H1 (cell line): ENCODE results near the gene GPRIN3. TPM values are rescaled to one million over a fixed set of nuclear protein-coding genes. Genes with fewer than 3 reads are reported as not detected.

ENCODE experiments used
- CTCF ChIA-PET: fragments of 300-600 bp; sonication (Branson Sonifier 250); formaldehyde crosslinking; loops from one replicate; lab custom pipeline; 2021; ENCODE audit not compliant: partially characterized antibody; lab: Charles Lee
- POLR2A ChIA-PET: fragments of 300-600 bp; sonication (Branson Sonifier 250); formaldehyde crosslinking; loops from one replicate; lab custom pipeline; 2021; ENCODE audit warnings: inconsistent platforms; ENCODE audit not compliant: partially characterized antibody; lab: Charles Lee
- DNase-seq, 2 experiments: peaks; one replicate each; pipeline versions ENCODE4 v3.0.0 to v3.0.0-alpha.2; 2010 to 2022; ENCODE audit warnings: low spot score in 2 of 2, low read depth in 1 of 2, mixed read lengths in 1 of 2
- FAIRE-seq: peaks from 2 replicates; lab custom pipeline; 2011; peaks lifted over from hg19 to GRCh38; lab: Jason Lieb, UNC
- H2AFZ ChIP-seq: 2 replicates; pipeline ENCODE4 v1.8.1; 2012; ENCODE audit warnings: low read length, inconsistent platforms
- H2AK5ac ChIP-seq: 2 replicates; pipeline ENCODE4 v1.6.1; 2013; ENCODE audit warnings: low read depth, low read length
- H2BK120ac ChIP-seq: replicated peaks from 2 replicates; pipeline ENCODE3; 2013; ENCODE audit warnings: low read depth, low read length, inconsistent platforms
- H2BK12ac ChIP-seq: 2 replicates; pipeline ENCODE4 v1.6.1; 2013; ENCODE audit warnings: low read depth, low read length
- H2BK15ac ChIP-seq: 2 replicates; pipeline ENCODE4 v1.6.1; 2013; ENCODE audit warnings: low read length
- H2BK20ac ChIP-seq: 2 replicates; pipeline ENCODE4 v1.6.1; 2013; ENCODE audit warnings: low read length
- H2BK5ac ChIP-seq: 2 replicates; pipeline ENCODE4 v1.6.1; 2013; ENCODE audit warnings: low read depth, low read length
- H3K14ac ChIP-seq: 2 replicates; pipeline ENCODE4 v1.6.1; 2013; ENCODE audit warnings: inconsistent platforms; ENCODE audit not compliant: insufficient read length
- H3K18ac ChIP-seq: 2 replicates; pipeline ENCODE4 v1.6.1; 2013; ENCODE audit warnings: low read length; ENCODE audit errors: extremely low read depth
- H3K23ac ChIP-seq: 2 replicates; pipeline ENCODE4 v1.6.1; 2013; ENCODE audit warnings: inconsistent platforms; ENCODE audit not compliant: insufficient read length
- H3K23me2 ChIP-seq: 2 replicates; pipeline ENCODE4 v1.6.1; 2013; ENCODE audit warnings: low read depth, low read length
- H3K27ac ChIP-seq: 2 replicates; pipeline ENCODE4 v1.6.1; 2011; ENCODE audit warnings: low read depth, low read length, inconsistent platforms
- H3K27me3 ChIP-seq, 4 experiments: replicated peaks in 1 of 4; 1 replicate in 1 of 4; 2 replicates in 3 of 4; pipeline versions ENCODE4 v1.6.1 to v1.8.1; 2011 to 2013; ENCODE audit warnings: low read length in 3 of 4, mild to moderate bottlenecking in 3 of 4, inconsistent platforms in 2 of 4, mixed read lengths in 2 of 4, moderate library complexity in 1 of 4; ENCODE audit not compliant: control insufficient read depth in 3 of 4, insufficient read depth in 3 of 4; ENCODE audit errors: extremely low read depth in 1 of 4
- H3K36me3 ChIP-seq, 4 experiments: 2 replicates each; pipeline versions ENCODE4 v1.6.1 to v1.8.1; 2011 to 2013; ENCODE audit warnings: mild to moderate bottlenecking in 4 of 4, low read length in 3 of 4, moderate library complexity in 2 of 4, control low read depth in 1 of 4, inconsistent platforms in 1 of 4; ENCODE audit not compliant: insufficient read depth in 4 of 4, control insufficient read depth in 2 of 4
- H3K4ac ChIP-seq: replicated peaks from 2 replicates; pipeline ENCODE3; 2013; ENCODE audit warnings: low read length, low read depth, mixed read lengths, inconsistent platforms; ENCODE audit not compliant: insufficient read length
- H3K4me1 ChIP-seq, 4 experiments: replicated peaks in 1 of 4; 1 replicate in 1 of 4; 2 replicates in 3 of 4; pipeline versions ENCODE4 v1.6.1 to v1.8.1; 2011 to 2013; ENCODE audit warnings: low read length in 3 of 4, inconsistent platforms in 2 of 4, mixed read lengths in 1 of 4; ENCODE audit not compliant: insufficient read depth in 4 of 4, control insufficient read depth in 3 of 4
- H3K4me2 ChIP-seq, 2 experiments: 2 replicates each; pipeline versions ENCODE4 v1.6.1 to v1.8.1; 2011 to 2013; ENCODE audit warnings: low read depth in 2 of 2, low read length in 2 of 2, control low read depth in 1 of 2, inconsistent platforms in 1 of 2, mild to moderate bottlenecking in 1 of 2; ENCODE audit not compliant: insufficient read depth in 1 of 2
- H3K4me3 ChIP-seq, 4 experiments: fragments of 200-600, 300-600 bp in 1 of 4; sonication (generic), shearing (Covaris generic), sonication (Bioruptor Twin) in 1 of 4; 2 replicates each; pipeline versions ENCODE4 v1.5.1 to v1.8.1; 2011 to 2016; ENCODE audit warnings: low read length in 4 of 4, low read depth in 3 of 4, control low read depth in 2 of 4, inconsistent platforms in 2 of 4, mild to moderate bottlenecking in 2 of 4, mixed read lengths in 1 of 4, moderate library complexity in 1 of 4; ENCODE audit not compliant: insufficient read depth in 2 of 4; ENCODE audit errors: extremely low read depth in 1 of 4
- H3K56ac ChIP-seq: replicated peaks from 2 replicates; pipeline ENCODE3; 2013; ENCODE audit warnings: low read depth, mild to moderate bottlenecking, mixed read lengths, low read length, inconsistent platforms; ENCODE audit not compliant: insufficient read length
- H3K79me1 ChIP-seq: 2 replicates; pipeline ENCODE4 v1.6.1; 2013; ENCODE audit warnings: low read depth, low read length, control low read depth
- H3K79me2 ChIP-seq, 2 experiments: 2 replicates each; pipeline versions ENCODE4 v1.6.1 to v1.8.1; 2012 to 2013; ENCODE audit warnings: low read length in 2 of 2, mild to moderate bottlenecking in 2 of 2, inconsistent platforms in 1 of 2; ENCODE audit not compliant: insufficient read depth in 2 of 2, control insufficient read depth in 1 of 2
- H3K9ac ChIP-seq, 4 experiments: replicated peaks in 1 of 4; 1 replicate in 1 of 4; 2 replicates in 3 of 4; pipeline versions ENCODE4 v1.6.1 to v1.8.1; 2011 to 2013; ENCODE audit warnings: low read depth in 3 of 4, low read length in 3 of 4, control low read depth in 2 of 4, mild to moderate bottlenecking in 2 of 4, moderate library complexity in 2 of 4, inconsistent platforms in 1 of 4; ENCODE audit errors: extremely low read depth in 1 of 4
- H3K9me3 ChIP-seq, 2 experiments: 2 replicates each; pipeline versions ENCODE4 v1.6.1 to v1.8.1; 2012 to 2013; ENCODE audit warnings: mild to moderate bottlenecking in 2 of 2, moderate library complexity in 2 of 2, control low read depth in 1 of 2, inconsistent platforms in 1 of 2, low read depth in 1 of 2, low read length in 1 of 2, mixed read lengths in 1 of 2; ENCODE audit not compliant: insufficient read depth in 2 of 2
- H4K20me1 ChIP-seq, 2 experiments: replicated peaks in 1 of 2; 2 replicates each; pipeline versions ENCODE3 to v1.8.1; 2011 to 2013; ENCODE audit warnings: inconsistent platforms in 2 of 2, low read length in 2 of 2, mild to moderate bottlenecking in 1 of 2; ENCODE audit not compliant: insufficient read depth in 2 of 2, control insufficient read depth in 1 of 2
- H4K5ac ChIP-seq: 2 replicates; pipeline ENCODE4 v1.6.1; 2013; ENCODE audit warnings: low read length, low read depth, mixed read lengths, inconsistent platforms; ENCODE audit not compliant: insufficient read length
- H4K8ac ChIP-seq: 2 replicates; pipeline ENCODE4 v1.8.0; 2013; ENCODE audit warnings: mild to moderate bottlenecking, moderate library complexity, low read length, inconsistent platforms; ENCODE audit not compliant: insufficient read depth; ENCODE audit errors: extremely low read depth
- H4K91ac ChIP-seq: replicated peaks from 2 replicates; pipeline ENCODE3; 2013; ENCODE audit warnings: low read length, mixed read lengths, inconsistent platforms; ENCODE audit not compliant: insufficient read length
- CEBPB ChIP-seq: IDR thresholded peaks from 2 replicates; pipeline ENCODE4 v1.6.1; 2012; ENCODE audit warnings: low read depth, low read length
- CREB1 ChIP-seq: IDR thresholded peaks from 2 replicates; pipeline ENCODE4 v1.6.1; 2012; ENCODE audit warnings: inconsistent platforms
- EGR1 ChIP-seq: IDR thresholded peaks from 2 replicates; pipeline ENCODE4 v1.6.1; 2011; ENCODE audit warnings: low read depth, low read length, borderline replicate concordance
- EZH2 ChIP-seq: fragments of 200-600 bp; sonication (generic); IDR thresholded peaks from 2 replicates; pipeline ENCODE4 v1.7.1; 2012; ENCODE audit warnings: low read depth, mild to moderate bottlenecking, moderate library complexity, low read length, inconsistent platforms; ENCODE audit not compliant: severe bottlenecking
- POLR2AphosphoS5 ChIP-seq: IDR thresholded peaks from 2 replicates; pipeline ENCODE4 v1.6.1; 2011; ENCODE audit warnings: low read depth, low read length
- RAD21 ChIP-seq, 2 experiments: IDR thresholded peaks in 1 of 2; conservative IDR thresholded peaks in 1 of 2; 2 replicates each; pipeline ENCODE4 v1.6.1; 2011; ENCODE audit warnings: low read depth in 2 of 2, low read length in 2 of 2, improper control_type of control experiment in 1 of 2, inconsistent platforms in 1 of 2, mild to moderate bottlenecking in 1 of 2, moderate library complexity in 1 of 2
- RNF2 ChIP-seq: fragments of 200-900, 300-1000 bp; sonication (generic); IDR thresholded peaks from 2 replicates; pipeline ENCODE4 v1.7.1; 2016; ENCODE audit warnings: borderline replicate concordance, low read depth, mild to moderate bottlenecking, antibody characterized with exemption, low read length; ENCODE audit not compliant: poor library complexity, severe bottlenecking; ENCODE audit errors: missing control alignments
- TEAD4 ChIP-seq: IDR thresholded peaks from 2 replicates; pipeline ENCODE4 v1.6.1; 2012; ENCODE audit warnings: low read depth, low read length, inconsistent platforms, mixed read lengths
- WGBS, 2 experiments: shearing (Covaris generic) in 1 of 2; methylation state at CpG; one replicate each; pipeline versions ENCODE4 v1.1.6 to v1.1.7; 2013 to 2015; ENCODE audit warnings: low lambda C conversion rate in 2 of 2, mixed read lengths in 2 of 2, inconsistent platforms in 1 of 2, low coverage in 1 of 2, missing lambda C conversion rate in 1 of 2; ENCODE audit not compliant: insufficient replicate concordance in 2 of 2, insufficient coverage in 1 of 2, insufficient read length in 1 of 2; ENCODE audit errors: extremely low coverage in 1 of 2, missing lambda C conversion rate in 1 of 2; 5-methylcytosine and 5-hydroxymethylcytosine counted together
- polyA plus RNA-seq, 7 experiments: library from polyadenylated mRNA; depleted of rRNA in 3 of 7; stranded (reverse) in 5 of 7; unstranded in 2 of 7; fragments of >200 nt in 5 of 7; fragments of 200-250 nt in 2 of 7; gene quantifications; 1 replicate in 5 of 7; 2 replicates in 1 of 7; 4 replicates in 1 of 7; pipeline versions ENCODE4 v1.2.1 to v1.2.3, GENCODE V29; 2011 to 2013; ENCODE audit warnings: missing spikeins in 2 of 7, mixed read lengths in 2 of 7
- total RNA-seq: library from RNA; stranded (reverse); fragmentation: NEBNext Ultra II Directional; extraction: Animal tissue kit (Norgen Biotek cat#: 25700); gene quantifications from 2 replicates; pipeline ENCODE4 v1.2.1, GENCODE V29; 2021

The GPRIN3 gene
- total and polyA plus RNA-seq, 2 of the 8 experiments (the other 6 are each of a cell fraction or from before 2014, with no cell fraction given) = 0.17 to 1.4 TPM

DNA sequence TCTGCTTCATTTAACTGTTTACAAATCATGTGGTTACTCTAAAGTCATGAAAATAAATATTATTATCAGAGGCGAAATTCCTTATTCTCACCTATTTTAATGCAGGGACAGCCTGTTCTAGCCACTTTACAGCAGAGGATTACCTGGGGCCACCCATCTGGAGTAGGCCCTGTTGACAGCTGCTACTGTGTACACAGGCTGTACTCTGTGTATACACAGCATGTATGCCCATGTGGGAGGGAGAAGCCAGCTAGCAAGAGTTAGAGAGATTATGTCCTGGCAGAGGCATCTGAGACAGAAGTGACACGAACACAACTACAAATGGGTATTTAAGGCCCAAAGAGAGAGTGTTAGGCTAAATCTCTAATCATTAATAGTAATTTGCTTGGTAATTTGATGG lies 62.1 kb downstream of the GPRIN3 start:
- Histone ChIP-seq H4K91ac (no peak overlapping the region), H3K27ac (no peak overlapping the region), H2AFZ (no peak overlapping the region), H4K8ac (no peak overlapping the region), H3K9ac (no peak overlapping the region), H3K56ac (no peak overlapping the region), H3K23me2 (no peaks in the 10 kb centered on the region), H3K23ac (no peak overlapping the region), H3K4me1 (peaks cover 0 to 3% (median 1%) of the 10 kb centered on the region in 4 experiments; a peak in 3 of 7 replicates), H3K79me2 (no peaks in the 10 kb centered on the region), H2BK20ac (no peak overlapping the region), H3K18ac (no peak overlapping the region), H2BK5ac (no peak overlapping the region), H4K5ac (no peak overlapping the region), H3K9me3 (no peaks in the 10 kb centered on the region), H2BK12ac (no peak overlapping the region), H2AK5ac (no peak overlapping the region), H2BK15ac (no peak overlapping the region), H3K4me3 (no peak overlapping the region), H3K27me3 (no peaks in the 10 kb centered on the region), H2BK120ac (no peak overlapping the region), H3K4ac (no peak overlapping the region), H3K4me2 (no peak overlapping the region), H3K14ac (no peak overlapping the region), H3K79me1 (no peaks in the 10 kb centered on the region), H4K20me1 (no peaks in the 10 kb centered on the region), H3K36me3 (no peaks in the 10 kb centered on the region)
- WGBS, 2 experiments = 81% methylated on average over 2 of the region's 2 CpGs; no CpG with 5 or more reads in 1 of the 2 experiments
- no peak for FAIRE-seq
- ChIA-PET POLR2A (no interaction called here), CTCF (interaction anchor here (2.6 kb wide), 1 partner anchor 10 kb away, joined by 13 read pairs; no protein-coding TSS in a partner anchor)
- no peak for DNase-seq
- no peak for TF ChIP-seq RAD21 (IDR thresholded peaks at IDR 0.05 in 1 of 2, conservative IDR thresholded peaks at IDR 0.05 in 1 of 2; ENCODE audit: low read depth in 2 of 2, low read length in 2 of 2)
- TF ChIP-seq EGR1 = no peak
- no peak for TF ChIP-seq EZH2
- no peak for TF ChIP-seq POLR2AphosphoS5
- TF ChIP-seq RNF2 = no peak
- no peak for TF ChIP-seq TEAD4
- TF ChIP-seq CEBPB = no peak
- no peak for TF ChIP-seq CREB1
